ENCODE results near the gene RABL6. TPM values are rescaled to one million over a fixed set of nuclear protein-coding genes. Genes with fewer than 3 reads are reported as not detected.
"Not testable (repeated sequence)": the region's sequence is repeated elsewhere in the genome, so short reads cannot be mapped to it uniquely, and the experiment has no call there.

Gene RABL6
- total RNA-seq, 1 experiment from 2014 or later, result 90.9 TPM

DNA sequence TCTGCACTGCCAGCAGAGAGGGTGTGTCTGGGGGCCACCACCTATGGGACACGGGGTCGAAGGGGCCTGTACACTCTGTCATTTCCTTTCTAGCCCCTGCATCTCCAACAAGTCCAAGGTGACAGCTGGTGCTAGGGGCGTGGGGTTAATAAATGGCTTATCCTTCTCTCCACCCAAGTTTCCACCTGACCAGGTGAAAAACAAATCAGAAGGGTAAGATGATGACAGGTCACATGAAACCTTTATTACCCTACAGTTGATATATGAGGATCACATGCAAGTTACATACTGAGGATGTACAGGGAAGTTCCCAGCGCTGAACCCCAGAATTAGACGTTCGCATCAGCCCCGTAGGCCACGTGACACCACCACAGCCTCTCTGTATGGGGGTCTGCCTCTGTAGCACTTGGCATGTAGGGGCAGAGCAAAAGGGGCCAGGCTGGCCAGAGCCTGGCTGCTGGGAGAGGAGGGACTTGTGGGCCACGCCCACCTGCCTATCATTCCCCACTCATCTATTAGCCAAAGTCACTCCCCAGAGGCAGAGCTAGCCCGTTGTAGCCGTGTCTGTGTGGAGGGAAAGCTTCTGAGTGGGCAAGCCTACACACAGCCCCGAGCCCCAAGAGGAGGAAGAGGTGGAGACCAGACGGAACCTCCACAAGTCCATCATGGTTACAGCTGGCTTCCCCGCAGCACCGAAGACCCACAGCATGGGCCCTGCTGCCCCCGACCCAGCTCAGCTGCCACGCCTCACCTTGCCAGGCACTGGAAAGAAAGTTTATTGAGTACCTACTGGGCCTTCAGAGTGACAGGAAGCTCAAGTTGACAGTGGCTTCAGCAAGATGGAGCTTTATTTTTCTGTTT, 14.4 kb upstream of the RABL6 start:
- DNase-seq (ENCODE audit: low read depth), result no peak

DNA sequence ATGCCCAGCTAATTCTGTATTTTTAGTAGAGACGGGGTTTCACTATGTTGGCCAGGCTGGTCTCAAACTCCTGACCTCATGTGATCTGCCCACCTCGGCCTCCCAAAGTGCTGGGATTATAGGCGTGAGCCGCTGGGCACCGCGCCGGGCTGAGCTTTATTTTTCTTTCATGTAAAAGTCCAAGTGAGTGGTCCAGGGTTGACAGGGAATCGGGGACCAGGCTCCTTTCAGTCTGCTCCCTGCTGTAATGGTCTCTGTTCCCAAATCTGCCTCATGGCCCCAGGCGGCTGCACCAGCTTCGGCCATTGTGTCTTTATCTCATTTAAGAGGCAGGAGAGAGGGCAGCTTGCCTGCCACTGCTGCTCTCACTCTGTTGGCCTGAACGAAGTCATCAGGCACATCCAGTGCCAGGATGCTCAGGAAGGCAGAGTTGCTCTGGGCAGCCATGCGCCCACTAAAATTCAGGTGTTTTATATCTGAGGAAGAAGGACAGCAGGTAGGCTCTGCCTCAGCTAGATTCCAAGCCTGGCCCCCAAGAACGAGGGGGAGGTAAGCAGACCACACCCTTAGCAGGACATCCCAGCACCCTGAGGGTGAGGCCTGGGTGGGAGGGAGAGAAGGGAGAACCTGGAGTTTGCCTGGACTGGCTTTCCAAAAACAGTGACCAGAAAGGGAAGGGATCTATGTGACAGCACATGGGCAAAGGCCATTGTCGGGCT, 13.3 kb upstream of the RABL6 start:
- no peak for DNase-seq (ENCODE audit: low read depth)

DNA sequence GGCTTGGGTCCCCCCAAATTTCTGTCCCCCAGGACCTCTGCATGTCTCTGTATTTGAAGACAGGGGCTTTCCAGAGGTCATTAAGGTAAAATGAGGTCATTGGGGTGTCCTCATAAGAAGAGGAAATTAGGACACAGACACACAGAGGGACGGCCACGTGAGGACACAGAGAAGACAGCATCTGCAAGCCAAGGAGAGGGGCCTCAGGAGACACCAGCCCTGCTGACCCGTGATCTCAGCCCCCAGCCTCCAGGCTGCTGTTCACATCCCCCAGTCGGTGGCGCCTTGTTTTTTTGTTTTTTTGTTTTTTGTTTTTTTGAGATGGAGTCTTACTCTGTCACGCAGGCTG, 12.8 kb upstream of the RABL6 start:
- no peak for DNase-seq (ENCODE audit: low read depth)

DNA sequence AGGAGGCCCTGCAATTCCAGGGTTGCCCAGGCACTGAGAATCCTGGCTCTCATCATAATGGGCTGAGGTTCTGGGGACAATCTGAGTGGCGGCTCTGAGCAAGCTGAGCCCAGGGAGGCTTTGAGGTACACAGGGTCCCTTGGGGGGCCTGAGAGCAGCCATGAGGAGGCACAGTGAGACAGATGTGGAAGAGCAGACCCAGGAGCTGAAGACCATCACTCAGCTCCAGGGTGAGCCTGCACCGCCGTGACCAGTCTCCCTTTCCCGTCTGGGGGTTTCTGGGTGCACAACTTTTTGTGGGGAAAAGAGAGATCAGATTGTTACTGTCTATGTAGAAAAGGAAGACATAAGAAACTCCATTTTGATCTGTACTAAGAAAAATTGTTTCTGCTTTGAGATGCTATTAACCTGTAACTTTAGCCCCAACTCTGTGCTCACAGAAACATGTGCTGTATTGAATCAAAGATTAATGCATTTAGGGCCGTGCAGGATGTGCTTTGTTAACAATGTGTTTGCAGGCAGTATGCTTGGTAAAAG, 11.4 kb upstream of the RABL6 start, which contains the start of gene CCDC183:
Gene CCDC183 (plus strand): TSS at position 101 of the 537 bp plus-strand sequence. CDS start 60 bp downstream, at position 161.
- DNase-seq (ENCODE audit: low read depth), result no peak

DNA sequence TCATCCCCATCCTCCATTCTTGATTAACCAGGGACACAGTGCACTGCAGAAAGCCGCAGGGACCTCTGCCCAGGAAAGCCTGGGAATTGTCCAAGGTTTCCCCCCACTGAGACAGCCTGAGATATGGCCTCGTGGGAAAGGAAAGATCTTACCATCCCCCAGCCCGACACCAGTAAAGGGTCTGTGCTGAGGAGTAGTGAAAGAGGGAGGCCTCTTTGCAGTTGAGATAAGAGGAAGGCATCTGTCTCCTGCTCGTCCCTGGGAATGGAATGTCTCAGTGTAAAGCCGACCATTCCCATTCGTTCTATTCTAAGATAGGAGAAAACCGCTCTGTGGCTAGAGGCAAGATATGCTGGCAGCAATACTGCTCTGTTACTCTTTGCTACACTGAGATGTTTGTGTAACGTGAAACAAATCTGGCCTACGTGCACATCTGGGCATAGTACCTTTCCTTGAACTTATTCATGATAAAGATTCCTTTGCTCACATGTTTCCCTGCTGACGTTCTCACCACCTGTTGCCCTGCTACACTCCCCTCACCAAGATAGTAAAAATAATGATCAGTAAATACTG, 10.9 kb upstream of the RABL6 start:
- DNase-seq (ENCODE audit: low read depth), result not testable (repeated sequence)

DNA sequence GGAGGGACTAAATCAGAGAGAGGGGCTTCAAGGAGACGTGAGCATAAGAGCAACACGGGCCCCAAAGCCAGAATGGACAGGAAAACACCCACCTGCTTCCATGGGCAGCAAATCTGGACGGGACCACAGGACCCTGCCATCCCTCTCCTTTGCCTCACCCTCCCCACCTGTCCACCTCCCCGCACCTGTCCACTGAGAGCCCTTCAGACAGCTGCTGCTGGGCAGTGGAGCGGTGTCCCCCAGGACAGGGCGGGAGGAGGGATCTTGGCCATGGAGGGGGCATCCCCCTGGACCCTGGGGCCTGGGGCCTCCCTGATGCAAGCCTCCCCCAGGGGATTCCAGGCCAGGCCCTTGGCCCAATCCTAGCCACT, 9.1 kb upstream of the RABL6 start:
- DNase-seq (ENCODE audit: low read depth), result no peak

DNA sequence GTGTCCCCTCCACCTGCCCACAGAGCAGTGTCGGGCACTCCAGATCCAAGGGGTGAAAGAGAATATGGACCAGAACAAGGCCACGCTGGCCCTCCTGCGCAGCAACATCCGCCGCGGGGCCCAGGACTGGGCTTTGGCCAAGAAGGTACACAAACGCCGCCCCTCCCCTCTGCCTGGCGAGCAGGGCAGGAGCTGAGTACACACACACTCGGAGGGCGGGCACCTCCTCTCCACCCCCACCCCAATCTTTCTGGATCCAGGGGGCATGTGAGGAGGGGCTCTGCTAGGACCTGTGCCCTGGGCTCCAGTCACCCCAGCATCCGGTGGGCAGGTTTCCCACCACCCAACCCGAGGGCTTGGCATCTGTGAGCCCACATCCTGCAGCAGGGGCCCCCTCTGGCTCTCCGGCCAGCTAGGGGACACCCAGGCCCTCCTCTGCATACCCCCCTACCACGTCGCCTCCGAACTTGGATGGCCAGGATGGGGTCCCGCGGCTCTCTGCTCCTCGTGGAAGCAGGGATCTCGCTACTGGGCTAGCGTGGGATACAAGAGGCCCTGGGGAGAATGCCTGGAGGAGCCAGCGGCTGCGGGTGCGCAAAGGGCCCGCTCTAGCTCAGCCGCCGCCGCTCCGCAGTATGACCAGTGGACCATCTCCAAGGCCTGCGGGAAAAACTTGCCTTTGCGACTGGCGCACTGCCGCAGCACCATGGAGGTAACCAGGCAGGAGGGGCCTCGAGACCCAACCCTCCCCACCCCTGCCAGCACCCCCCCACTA, 8.5 kb upstream of the RABL6 start:
- no peak for DNase-seq (ENCODE audit: low read depth)

DNA sequence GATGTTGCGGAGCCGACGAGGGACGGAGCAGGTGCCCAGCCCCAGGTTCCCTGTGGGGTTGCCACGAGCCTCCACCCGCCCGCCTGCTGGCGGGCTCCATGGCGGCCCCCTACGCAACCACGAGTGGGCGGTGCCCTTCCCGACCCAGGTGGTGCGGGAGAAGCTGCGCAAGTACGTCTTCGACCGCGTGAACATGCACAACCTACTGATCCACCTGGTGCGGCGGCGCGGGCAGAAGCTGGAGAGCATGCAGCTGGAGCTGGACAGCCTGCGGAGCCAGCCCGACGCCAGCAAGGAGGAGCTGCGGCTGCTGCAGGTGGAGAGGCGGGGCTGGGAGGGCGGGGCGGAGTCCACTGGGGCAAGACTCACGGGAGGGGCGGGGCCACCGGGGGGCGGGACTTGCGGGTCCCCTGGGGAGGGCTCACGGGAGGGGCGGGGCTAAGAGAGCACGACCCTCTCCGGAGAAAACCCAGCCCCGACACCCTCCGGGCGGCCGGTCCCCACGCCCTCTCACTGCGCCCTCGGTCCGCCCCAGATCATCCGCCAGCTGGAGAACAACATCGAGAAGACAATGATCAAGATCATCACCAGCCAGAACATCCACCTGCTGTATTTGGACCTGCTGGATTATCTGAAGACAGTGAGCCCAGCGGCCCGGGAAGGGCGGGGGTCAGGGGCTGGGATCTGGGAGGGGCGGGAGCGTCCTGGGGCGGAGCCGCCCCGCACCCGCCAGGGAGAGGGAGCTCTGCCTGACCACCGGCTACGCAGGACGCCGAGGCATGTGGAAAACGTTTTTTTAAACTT, 7.7 kb upstream of the RABL6 start:
- peak; percentile 34 for DNase-seq (ENCODE audit: low read depth)

DNA sequence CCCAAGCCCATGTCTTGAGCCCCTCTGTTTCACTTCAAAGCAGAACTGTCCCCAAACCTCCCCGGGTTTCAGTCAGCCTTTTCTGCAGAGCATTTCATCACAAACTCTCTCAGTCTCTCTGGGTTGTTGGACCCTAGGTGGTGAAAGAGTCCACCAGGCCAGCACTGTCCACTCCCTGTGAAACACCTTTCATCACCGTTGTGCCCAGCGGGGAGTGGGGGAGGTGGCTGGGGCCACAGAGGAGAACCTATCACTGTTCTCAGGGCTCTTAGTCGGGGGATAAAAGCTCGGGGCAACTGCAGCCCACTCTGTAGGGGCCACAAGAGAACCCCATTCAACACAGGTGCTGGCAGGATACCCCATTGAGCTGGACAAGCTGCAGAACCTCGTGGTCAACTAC, 5.4 kb upstream of the RABL6 start:
- DNase-seq (ENCODE audit: low read depth), result no peak

DNA sequence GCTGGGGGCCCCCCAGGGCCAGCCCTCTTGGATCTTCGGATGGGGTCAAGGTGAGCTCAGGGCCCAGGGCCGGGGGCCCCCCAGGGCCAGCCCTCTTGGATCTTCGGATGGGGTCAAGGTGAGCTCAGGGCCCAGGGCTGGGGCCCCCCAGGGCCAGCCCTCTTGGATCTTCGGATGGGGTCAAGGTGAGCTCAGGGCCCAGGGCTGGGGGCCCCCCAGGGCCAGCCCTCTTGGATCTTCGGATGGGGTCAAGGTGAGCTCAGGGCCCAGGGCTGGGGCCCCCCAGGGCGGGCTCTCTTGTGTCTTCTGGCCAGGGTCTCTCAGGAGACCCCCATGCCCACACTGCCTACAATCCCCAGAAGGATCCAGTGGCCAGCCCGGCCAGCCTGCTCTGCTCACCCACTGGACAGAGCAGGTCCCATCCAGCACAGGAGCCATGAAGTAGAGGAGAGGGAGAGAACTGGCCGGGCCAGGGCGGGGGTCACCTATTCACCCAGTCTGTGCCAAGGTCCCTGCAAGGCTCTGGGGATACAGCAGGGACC, 4.7 kb upstream of the RABL6 start:
- not testable (repeated sequence) for DNase-seq (ENCODE audit: low read depth)

DNA sequence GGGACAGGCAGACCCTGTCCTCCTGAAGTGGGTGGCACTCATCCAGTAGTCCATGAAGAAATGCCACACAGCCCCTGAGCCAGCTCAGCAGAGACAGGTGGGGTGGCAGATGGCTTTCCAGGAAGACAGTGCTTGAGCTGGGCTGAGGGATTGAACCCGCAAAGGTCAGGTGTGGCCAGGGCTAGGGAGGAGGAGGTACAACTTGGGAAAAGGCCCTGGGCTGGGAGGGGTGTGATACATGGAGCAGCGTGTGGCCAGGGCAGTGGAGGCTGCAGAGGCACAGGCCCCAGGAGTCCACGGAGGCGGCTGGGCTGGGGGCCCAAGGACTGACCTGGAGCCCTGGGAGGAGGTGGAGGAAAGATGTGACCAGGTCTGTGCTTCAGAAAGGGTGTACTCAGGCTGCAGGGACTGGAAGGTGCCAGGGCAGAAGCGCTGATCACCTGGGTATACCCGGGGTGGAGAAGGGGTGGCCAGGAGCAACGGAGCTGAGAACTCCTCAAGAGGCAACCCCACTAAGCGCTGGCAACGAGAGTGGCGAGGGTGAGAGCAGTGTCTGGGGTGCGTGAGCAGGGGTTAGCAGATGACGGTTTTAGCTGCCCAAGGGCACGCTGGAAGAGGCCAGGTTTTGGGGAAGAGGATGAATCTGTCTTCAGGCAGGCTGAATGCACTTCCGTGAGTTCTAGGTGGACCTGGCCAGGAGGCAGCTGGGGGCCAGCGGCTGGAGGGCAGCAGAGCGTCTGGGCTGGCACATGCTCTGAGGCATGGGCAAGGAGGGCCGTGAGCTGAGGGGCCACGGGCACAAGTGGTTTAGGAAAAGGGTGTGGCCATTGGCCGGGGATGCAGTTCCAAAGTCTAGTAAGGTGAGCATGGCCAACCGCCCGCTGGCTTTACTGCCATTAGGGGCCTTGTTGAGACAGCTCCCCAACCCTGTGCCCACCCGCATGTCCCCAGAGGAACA, 3.9 kb upstream of the RABL6 start:
- DNase-seq (ENCODE audit: low read depth), result no peak

DNA sequence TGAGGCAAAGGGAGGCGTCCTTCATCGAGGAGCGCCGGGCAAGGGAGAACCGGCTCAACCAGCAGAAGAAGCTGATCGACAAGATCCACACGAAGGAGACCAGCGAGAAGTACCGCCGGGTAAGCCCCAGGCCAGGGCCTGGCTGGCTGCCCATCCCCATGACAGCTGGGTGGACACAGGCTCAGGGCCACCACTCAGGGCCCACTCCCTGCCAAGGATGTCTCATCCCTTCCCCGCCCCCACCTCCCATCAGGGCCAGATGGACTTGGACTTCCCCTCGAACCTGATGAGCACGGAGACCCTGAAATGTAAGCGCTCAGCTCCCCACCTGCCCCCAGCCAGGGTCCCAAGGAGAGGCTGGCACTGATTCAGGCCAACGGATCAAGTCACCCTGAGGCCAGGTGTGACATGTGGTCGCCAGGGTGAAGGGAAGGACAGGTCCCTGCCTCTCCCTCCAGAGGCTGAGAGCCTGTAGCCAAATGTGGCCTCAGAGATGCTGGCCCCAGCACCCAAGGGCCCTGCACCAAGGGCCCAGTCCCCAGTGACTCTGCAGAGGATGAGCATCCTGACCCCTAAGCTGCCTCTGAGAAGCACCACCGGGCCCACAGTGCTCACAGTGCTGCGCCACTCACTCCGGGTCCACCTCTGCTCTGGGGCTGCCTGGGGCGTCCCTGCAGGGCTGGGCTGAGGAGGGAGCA, 3.1 kb upstream of the RABL6 start:
- no peak for DNase-seq (ENCODE audit: low read depth)

DNA sequence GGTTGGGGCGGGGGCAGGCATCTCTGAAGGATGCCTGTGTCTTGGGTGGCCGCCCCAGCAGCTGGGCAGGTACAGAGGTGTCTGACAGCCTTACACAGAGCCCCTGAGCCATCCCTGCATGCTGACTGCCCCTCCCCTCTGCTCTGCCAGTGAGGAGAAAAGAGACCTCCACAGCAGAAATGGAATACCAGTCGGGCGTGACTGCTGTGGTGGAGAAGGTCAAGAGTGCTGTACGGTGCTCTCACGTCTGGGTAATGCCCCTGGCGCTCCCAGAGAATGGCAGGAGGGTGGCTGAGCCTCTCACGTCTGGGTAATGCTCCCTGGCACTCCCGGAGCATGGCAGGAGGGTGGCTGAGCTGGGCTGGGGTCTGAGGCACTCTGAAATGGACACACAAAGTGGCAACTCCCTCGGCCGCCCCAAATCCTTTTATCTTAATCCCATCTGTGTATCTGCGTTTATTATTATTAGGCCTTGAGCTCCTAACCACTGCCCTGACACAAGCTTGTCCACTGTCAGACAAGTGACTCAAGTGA, 2.5 kb upstream of the RABL6 start:
- DNase-seq (ENCODE audit: low read depth), result no peak

DNA sequence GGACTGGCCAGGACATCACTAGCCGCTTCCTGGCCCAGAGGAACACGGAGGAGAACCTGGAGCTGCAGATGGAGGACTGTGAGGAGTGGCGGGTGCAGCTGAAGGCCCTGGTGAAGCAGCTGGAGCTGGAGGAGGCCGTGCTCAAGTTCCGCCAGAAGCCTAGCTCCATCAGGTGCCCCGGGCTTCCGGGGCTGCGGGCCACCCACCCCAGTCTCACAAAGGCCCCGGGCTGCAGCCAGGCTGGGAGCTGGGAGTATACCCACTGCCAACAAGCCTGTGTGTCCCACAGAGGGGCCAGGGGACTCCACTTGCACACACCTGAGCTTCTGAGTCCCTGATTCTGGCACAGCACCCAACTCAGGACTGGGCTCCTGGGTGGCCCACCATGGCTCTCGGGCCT, 1.7 kb upstream of the RABL6 start:
- no peak for DNase-seq (ENCODE audit: low read depth)

DNA sequence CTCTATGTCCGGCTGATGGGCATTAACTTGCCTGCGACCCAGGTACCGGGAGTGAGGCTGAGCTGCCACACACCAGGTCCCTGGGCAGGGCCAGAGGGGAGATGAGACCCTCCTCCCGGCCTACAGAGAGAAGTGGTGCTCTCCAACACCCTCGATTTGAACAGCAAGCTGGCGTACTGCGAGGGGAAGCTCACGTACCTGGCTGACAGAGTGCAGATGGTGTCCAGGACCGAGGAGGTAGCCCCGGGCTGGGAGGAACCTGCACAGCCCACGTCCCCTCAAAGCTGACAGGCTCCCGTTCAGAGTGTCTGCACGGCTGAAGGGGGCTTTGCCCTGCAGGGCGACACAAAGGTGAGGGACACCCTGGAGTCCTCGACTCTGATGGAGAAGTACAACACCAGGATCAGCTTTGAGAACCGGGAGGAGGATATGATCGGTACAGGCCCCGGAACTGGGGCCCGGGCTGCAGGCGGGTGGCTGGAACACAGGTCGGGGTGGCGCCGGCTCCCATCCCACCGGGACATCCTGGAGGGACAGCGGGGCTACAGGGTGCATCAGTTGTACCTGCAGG, 1.0 kb upstream of the RABL6 start:
- no peak for DNase-seq (ENCODE audit: low read depth)

DNA sequence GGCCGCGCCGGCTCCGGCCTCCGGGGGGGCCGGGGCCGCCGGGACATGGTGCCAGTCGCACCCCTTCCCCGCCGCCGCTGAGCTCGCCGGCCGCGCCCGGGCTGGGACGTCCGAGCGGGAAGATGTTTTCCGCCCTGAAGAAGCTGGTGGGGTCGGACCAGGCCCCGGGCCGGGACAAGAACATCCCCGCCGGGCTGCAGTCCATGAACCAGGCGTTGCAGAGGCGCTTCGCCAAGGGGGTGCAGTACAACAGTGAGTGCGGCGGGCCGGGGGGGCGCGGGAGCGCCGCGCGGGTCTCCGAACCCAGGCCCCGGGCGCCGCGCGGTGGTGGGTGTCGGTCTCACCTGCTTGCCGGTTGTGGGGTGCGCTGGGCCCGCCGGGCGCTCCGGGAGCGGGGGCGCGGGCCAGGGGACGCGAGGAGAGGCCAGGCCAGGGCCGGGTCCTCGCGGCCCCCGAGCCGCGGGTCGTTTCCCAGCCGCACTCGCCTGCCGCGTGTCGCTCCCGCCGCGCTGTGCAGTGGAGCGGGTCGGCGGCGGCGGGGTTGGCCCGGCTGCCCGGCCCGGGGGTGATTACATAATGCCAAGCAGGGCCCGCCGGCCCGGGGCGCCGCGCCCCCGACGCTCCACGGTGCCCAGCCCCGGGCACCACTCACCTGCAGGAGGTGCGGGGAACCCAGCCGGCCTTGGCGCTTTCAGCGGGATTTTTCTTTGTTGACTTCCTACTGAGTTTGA, 492 bp downstream of the RABL6 start:
- DNase-seq (ENCODE audit: low read depth), result no peak

DNA sequence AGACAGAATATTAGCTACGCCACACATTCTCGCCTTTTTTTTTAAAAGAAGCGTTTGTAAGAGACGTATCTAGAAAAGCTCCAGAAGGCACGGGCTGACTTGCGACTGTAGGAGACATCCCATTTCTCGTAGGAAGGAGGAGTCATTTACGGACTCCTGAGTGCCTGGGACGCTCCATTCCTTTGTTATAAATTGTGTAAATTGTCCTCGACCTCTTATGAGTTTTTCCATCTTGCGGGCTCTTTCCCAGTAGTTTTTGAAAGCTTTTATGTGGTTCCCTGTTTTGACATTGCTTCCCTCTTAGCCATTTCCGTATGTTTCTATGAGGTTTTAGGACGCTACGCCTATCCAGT, 1.0 kb downstream of the RABL6 start:
- DNase-seq (ENCODE audit: low read depth), result no peak

Measured in HT1080 (cell line).